ENCODE measurements around the gene OTOGL.

OTOGL gene

DNA sequence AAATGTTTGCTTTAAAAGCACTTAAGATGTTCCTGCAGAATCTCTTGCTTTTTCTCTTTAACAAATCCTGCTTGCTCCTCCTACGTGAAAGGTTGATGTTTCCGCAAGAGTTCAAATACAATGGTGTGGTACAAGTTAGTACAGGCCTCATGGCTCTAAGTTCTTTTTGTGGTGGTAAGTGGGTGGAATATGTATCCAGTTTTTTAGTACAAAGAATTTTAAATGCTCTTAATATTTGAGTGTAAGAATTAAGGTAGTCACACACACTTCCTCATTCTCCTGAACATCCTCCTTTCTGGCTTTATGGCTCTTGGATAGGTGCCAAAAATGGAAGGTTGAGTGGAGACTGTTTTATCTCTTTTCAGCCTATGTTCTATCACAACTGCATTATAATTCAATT is 1.8 kb downstream of the OTOGL start:
- TF ChIP-seq TAF1 (IDR thresholded peaks at IDR 0.05; ENCODE audit: borderline replicate concordance, insufficient read depth, low read length) (no peak), FOXP2 (optimal IDR thresholded peaks at IDR 0.05; ENCODE audit: borderline replicate concordance, extremely low read depth, extremely low read length, insufficient read depth) (no peak), POLR2AphosphoS5 (IDR thresholded peaks at IDR 0.05; ENCODE audit: low read depth, low read length) (no peak), SIN3A (IDR thresholded peaks at IDR 0.05; ENCODE audit: borderline replicate concordance, insufficient read depth, low read length) (no peak)
- TF ChIP-seq, protein P1, sequence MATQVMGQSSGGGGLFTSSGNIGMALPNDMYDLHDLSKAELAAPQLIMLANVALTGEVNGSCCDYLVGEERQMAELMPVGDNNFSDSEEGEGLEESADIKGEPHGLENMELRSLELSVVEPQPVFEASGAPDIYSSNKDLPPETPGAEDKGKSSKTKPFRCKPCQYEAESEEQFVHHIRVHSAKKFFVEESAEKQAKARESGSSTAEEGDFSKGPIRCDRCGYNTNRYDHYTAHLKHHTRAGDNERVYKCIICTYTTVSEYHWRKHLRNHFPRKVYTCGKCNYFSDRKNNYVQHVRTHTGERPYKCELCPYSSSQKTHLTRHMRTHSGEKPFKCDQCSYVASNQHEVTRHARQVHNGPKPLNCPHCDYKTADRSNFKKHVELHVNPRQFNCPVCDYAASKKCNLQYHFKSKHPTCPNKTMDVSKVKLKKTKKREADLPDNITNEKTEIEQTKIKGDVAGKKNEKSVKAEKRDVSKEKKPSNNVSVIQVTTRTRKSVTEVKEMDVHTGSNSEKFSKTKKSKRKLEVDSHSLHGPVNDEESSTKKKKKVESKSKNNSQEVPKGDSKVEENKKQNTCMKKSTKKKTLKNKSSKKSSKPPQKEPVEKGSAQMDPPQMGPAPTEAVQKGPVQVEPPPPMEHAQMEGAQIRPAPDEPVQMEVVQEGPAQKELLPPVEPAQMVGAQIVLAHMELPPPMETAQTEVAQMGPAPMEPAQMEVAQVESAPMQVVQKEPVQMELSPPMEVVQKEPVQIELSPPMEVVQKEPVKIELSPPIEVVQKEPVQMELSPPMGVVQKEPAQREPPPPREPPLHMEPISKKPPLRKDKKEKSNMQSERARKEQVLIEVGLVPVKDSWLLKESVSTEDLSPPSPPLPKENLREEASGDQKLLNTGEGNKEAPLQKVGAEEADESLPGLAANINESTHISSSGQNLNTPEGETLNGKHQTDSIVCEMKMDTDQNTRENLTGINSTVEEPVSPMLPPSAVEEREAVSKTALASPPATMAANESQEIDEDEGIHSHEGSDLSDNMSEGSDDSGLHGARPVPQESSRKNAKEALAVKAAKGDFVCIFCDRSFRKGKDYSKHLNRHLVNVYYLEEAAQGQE (IDR thresholded peaks at IDR 0.05; ENCODE audit: insufficient read depth in 1 of 2, low read depth in 2 of 2, low read length in 2 of 2): no peak

DNA sequence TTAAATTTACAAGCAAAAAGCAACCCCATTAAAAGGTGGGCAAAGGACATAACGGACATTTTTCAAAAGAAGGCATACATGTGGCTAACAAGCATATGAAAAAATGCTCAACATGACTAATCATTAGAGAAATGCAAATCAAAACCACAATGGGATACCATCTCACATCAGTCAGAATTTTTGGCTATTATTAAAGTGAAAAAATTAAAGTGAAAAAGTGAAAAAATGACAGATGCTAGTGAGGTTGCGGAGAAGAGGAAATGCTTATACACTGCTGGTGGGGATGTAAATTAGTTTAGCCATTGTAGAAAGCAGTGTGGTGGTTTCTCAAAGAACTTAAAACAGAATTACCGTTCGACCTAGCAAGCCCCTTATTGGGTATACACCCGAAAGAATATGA is 7.9 kb downstream of the OTOGL start:
- TF ChIP-seq, protein P1 (IDR thresholded peaks at IDR 0.05; ENCODE audit: insufficient read depth in 1 of 2, low read depth in 2 of 2, low read length in 2 of 2): no peak
- TF ChIP-seq TAF1 (IDR thresholded peaks at IDR 0.05; ENCODE audit: borderline replicate concordance, insufficient read depth, low read length): no peak
- TF ChIP-seq POLR2AphosphoS5 (IDR thresholded peaks at IDR 0.05; ENCODE audit: low read depth, low read length): no peak
- TF ChIP-seq FOXP2 (optimal IDR thresholded peaks at IDR 0.05; ENCODE audit: borderline replicate concordance, extremely low read depth, extremely low read length, insufficient read depth): no peak
- TF ChIP-seq SIN3A (IDR thresholded peaks at IDR 0.05; ENCODE audit: borderline replicate concordance, insufficient read depth, low read length): no peak

DNA sequence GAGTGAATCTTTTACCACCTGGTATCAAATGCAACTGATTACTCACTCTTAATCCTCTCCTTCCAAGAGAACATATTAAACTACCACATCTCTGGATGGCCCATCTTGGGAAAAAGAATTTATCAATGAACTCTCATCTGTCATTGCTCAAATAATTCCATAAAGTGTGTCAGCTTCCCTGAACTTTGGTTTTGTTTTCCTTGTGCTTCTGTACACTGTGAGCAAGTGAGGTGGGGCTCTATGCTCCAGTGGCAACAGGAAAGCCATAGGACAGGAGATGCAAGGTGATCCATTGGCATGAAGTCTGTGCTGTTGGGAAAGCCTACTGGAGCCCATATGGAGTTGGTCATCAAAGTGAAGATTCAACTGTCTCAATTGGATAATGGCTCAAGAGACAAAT is 17.4 kb downstream of the OTOGL start:
- TF ChIP-seq, protein P1 (IDR thresholded peaks at IDR 0.05; ENCODE audit: insufficient read depth in 1 of 2, low read depth in 2 of 2, low read length in 2 of 2): no peak
- TF ChIP-seq FOXP2 (optimal IDR thresholded peaks at IDR 0.05; ENCODE audit: borderline replicate concordance, extremely low read depth, extremely low read length, insufficient read depth) (no peak), POLR2AphosphoS5 (IDR thresholded peaks at IDR 0.05; ENCODE audit: low read depth, low read length) (no peak), TAF1 (IDR thresholded peaks at IDR 0.05; ENCODE audit: borderline replicate concordance, insufficient read depth, low read length) (no peak), SIN3A (IDR thresholded peaks at IDR 0.05; ENCODE audit: borderline replicate concordance, insufficient read depth, low read length) (no peak)

DNA sequence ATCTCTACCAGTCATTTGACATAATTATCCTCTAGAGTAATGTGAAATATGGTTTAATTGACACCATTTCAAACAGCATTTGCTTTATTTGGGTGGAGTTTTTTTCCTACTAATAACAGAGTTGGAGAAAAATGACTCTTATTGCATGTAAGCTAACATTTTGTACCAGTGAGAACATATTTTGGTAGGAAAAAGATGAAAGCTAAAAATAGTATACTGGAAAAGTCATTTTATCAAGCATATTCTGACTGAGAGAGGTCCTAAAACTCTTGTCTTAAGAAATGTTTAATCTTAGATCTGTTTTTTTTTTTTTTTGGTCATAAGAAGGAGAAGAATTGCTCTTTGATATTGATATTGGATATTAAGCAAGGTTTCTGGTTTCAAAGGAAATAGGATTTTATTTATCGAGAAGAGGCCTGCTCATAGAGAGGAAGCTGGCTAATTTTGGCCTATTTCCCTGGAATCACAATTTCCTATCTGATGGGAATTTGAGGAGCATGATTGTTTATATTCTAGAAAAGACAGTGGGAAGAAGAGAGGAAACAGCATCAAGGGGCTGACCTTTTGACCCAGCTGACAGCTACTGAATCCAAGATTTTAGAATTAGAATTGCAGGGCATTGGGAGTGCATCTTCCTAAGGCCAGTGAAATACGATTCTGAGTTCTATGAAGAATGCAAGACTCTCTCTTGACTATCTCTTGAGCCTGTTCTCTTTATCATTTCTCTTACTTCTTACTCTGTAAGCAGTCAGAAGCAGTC is 19.4 kb downstream of the OTOGL start:
- no peak for TF ChIP-seq FOXP2 (optimal IDR thresholded peaks at IDR 0.05; ENCODE audit: borderline replicate concordance, extremely low read depth, extremely low read length, insufficient read depth)
- no peak for TF ChIP-seq TAF1 (IDR thresholded peaks at IDR 0.05; ENCODE audit: borderline replicate concordance, insufficient read depth, low read length)
- TF ChIP-seq, protein P1 (IDR thresholded peaks at IDR 0.05; ENCODE audit: insufficient read depth in 1 of 2, low read depth in 2 of 2, low read length in 2 of 2): no peak
- TF ChIP-seq SIN3A (IDR thresholded peaks at IDR 0.05; ENCODE audit: borderline replicate concordance, insufficient read depth, low read length): no peak
- TF ChIP-seq POLR2AphosphoS5 (IDR thresholded peaks at IDR 0.05; ENCODE audit: low read depth, low read length): no peak
